22Rv1 (cell line): ENCODE data around the gene CFAP126.

Experiments used
- CTCF ChIP-seq: fragments of 450-650 bp; IDR thresholded peaks from 2 replicates; pipeline ENCODE4 v1.5.1; 2017; ENCODE audit warnings: mild to moderate bottlenecking
- ZFX ChIP-seq: fragments of 450-650 bp; IDR thresholded peaks from 2 replicates; pipeline ENCODE4 v1.6.1; 2017; ENCODE audit warnings: antibody characterized with exemption, borderline replicate concordance

GRCh38 chr1:161399257-161399998 is 31.8 kb upstream of the CFAP126 start:
- no peak for TF ChIP-seq ZFX
- TF ChIP-seq CTCF, result peak; percentile 79
